GM04503 (cell line): ENCODE results near the gene PSMA1.
A peak's percentile ranks its signal among the peaks of the same experiment; 100 is the strongest.

Experiments
- DNase-seq: peaks from one replicate; pipeline ENCODE4 v3.0.0-alpha.2; 2012; ENCODE audit warnings: low read depth

PSMA1 gene

DNA sequence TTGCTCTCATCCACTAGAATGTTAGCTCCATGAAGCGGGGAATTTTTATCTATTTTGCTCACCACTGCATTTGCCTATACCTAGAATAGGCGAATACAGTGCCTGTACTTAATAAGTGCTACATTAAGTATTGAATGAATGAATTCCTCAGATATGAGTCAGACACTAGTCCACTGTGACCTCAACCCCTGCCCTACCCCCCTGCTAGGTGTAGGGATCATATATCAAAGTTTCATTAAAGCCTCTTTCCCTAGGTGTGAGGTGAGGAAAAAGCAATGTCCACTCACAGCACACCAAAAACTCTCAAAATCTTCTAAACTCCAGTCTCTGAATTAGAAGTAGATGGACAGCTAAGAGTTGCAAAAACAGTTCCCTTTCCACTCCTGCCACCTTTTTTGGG, 9.8 kb upstream of the PSMA1 start:
- no peak for DNase-seq

GRCh38 chr11:14529321-14529720, 9.1 kb upstream of the PSMA1 start:
- no peak for DNase-seq

- DNase-seq: no peak
Observed at GRCh38 chr11:14522801-14523200, 2.6 kb upstream of the PSMA1 start.

DNA sequence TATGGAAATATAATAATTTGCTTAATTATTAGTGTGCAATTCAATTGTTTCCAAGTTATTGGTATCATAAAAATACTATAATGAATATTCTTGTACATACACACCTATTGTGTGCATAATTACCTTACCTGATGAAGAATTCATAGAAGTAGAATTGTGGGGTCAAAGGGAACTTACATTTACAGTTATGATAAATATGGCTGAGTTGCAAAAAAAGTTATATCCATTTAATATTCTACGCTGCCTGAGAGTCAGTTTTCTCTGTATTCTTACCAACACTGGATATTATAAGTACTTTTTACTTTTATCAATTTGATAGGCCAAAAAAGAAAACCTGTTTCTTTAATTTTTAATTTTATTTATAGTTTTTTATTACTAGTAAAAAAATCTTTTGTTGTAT, 2.1 kb upstream of the PSMA1 start:
- no peak for DNase-seq

DNA sequence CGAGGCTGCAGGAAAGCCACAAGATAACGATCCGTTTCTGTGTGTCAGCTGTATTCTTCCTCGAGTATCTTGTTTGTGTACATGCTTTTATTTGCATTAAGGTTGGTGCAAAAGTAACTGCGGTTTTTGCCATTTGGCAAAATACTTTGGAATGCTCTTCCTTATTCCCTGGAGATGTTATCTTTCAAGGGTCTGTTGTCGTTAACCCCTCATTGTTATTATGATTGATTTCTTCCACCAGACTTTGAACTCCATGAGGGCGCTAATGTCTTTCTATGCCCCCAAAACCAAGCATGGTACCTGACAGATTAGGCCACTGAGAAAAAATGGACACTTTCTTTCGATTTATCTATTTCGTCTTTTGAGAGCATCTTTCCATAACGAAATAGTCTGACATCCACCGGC, 563 bp upstream of the PSMA1 start:
- no peak for DNase-seq

- no peak for DNase-seq
Observed at GRCh38 chr11:14519597-14519916, 629 bp downstream of the PSMA1 start.

- no peak for DNase-seq
Observed at GRCh38 chr11:14518820-14519219, 1.4 kb downstream of the PSMA1 start.

DNA sequence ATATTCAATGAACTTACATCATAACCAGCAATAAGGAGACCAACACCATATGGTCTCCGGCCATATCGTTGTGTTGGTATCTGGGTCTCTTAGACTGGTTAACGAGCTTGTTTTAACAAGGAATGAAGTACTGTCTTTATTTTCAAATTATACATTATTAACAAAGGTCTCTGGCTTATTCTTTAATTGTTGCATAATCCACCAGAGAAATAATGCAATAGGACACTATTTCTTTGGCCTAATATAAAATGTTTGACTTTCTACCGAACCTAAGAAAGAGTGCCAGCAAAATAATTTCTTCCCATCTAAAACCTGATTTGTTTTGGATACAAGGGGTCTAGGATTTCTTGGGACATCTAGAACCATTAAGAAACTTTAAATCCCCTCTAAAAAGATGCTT, 6.4 kb downstream of the PSMA1 start:
- no peak for DNase-seq

- DNase-seq: no peak
Observed at GRCh38 chr11:14506532-14506931, 13.7 kb downstream of the PSMA1 start.

DNA sequence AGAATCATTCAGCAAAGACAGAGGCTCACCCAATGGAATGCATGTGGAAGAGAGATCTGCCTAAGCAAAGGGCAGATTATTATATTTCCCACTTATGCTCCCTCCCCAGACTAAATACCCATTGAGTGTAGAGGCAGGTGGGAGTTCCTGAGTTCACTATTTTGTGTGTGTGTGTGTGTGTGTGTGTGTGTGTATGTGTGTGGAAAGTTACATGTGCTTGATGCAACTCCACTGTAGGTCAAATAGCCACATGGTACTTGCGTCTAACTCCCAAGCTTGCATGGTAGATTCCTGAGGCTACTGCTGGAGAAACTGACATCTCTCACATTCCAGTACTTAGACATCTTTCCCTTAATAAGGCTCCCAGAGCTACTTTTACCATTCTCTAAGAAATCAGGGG, 17.2 kb downstream of the PSMA1 start:
- no peak for DNase-seq

DNA sequence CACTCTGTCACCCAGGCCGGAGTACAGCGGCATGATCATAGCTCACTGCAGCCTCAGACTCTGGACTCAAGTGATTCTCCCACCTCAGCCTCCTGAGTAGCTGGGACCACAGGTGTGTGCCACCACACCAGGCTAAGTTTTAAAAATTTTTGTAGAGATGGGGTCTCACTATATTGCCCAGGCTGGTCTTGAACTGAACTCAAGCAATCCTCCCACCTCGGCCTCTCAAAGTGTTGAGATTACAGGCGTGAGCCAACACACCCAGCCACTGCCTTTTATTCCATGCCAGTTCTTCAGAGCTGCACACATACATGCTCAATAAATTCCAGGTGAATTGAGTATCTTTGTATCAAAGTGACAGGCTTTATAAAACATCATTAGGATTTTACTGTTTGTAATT, 18.1 kb downstream of the PSMA1 start:
- no peak for DNase-seq

DNA sequence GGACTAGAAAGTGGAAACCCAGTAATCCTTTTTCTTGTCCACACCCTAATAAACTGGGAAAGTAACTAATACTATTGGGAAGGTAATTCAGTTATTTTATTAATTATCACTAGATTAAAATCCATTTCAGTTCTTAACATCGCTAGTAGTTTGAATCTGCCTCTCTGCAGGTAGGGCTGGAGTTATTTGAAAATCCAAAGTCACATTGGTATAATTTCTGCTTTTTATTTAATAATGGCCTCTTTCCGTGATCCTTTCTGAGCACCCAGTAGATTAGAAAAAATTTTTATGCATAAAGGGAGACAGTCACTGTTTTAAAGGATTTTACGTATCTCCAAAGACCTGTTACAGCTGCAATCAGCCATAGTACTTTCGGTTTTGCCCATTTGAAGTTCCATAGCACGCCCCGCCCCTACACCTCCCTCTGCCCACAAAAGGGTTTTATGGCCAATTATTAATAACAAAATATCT, 20.0 kb downstream of the PSMA1 start:
- no peak for DNase-seq

DNA sequence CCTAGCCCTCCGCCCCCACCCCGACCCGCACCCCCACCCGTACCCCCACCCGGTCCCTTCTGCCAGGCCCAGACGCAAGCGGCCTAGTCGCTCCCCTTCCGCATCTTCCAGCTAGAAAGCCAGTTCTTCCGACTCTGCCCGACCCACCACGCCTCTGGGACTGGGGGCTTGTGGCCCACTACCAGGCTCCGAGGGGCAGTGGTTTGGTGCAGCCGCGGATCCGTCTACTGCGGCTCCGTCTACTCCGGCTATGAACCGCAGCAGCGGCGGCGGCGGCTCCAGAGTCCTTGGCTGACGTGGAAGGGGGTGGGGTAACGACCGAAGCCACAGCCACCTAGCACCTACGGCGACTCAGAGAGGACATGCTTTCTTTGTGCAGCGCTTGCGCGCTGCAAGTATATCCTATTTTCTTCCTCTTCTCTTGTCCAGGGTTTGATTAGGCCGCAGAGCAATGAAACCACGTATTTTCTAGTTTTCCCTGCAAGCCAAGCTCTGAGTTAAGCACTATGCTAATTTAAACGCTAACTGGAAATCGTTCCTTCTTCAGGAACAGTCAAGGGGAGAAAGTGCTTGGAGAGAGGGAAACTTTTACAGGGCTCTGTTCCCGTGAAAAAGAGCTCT, 20.5 kb downstream of the PSMA1 start, which contains the start of gene COPB1:
COPB1 (minus strand) TSS at position 252 of the 621 bp plus-strand sequence. CDS start 883 bp downstream, outside the sequence.
- DNase-seq: peak; percentile 65

- no peak for DNase-seq
Observed at GRCh38 chr11:14499178-14499559, 21.0 kb downstream of the PSMA1 start.

GRCh38 chr11:14480716-14481115, 39.5 kb downstream of the PSMA1 start:
- no peak for DNase-seq

DNA sequence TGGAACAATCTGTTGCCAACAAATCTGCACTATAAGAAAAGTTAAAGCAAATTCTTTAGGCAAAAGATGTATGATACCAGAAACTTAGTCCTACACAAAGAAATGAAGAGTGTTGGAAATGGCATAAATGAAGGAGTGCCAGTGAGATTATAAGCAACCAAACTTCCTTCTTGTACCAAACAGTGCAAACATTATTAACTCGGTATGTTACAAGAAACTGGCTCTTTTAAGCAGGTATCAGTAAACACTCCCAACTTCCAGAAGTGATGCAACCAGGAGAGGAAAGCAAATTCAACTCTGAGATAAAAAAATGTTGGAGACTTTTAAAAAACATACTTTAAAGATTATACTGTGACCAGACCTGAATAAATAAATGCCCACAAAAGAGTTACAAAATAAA, 49.1 kb downstream of the PSMA1 start:
- no peak for DNase-seq

- no peak for DNase-seq
Observed at GRCh38 chr11:14463623-14464022, 56.6 kb downstream of the PSMA1 start.

- DNase-seq: no peak
Observed at GRCh38 chr11:14460147-14460546, 60.0 kb downstream of the PSMA1 start.

DNA sequence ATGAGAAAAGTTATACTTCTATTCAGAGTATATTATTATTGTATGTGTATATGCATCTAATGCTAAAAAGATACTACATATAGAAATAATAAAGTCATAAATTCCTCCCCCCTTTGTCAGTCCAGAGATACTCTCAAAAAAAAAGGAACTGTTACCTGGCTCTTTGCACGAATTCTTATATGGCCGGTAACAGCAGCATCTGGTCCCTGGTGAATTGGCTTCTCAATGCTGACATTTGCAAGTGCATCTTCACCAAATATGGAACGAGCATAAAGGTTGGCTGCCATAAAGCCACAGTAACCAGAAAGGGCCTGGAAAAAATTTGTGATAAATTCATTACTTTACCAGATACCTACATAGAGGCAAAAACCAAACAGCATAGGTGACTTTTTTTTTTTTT, 61.8 kb downstream of the PSMA1 start:
- DNase-seq: no peak

DNA sequence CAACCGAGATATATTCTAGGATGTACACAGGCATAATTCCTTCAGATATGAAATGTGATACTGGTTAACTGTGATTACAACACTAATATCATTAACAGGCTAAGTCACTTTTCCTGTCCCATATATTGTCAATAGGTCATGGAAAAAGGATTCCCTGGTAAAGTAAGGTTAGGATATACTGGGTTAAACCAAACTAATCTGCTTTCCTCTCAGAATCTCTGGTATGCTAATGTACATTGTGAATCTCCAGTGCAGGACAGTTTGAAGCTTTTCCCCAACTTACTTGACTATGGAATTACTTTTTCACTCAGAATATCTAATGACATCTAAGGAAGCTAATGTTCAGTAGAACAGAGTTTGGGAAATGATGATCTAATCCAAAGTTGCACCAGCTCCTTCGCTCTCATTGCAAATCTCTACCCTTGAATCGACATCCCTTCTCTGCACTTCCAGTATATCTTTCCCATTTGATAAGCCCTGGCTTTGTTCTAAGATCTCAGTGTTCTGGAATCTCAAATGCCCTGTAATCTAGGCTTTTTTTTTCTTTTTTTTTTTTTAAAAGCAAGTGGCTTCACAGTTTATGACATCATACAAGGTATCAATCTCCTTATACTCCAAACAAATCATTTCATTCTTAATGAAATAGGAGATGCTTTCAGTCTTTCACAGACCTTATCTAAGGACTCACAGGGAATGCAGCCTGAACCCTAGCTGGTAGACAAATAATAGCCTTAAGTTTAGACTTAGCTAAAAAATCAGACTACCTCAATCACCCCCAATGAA, 64.3 kb downstream of the PSMA1 start:
- no peak for DNase-seq
